H1 (cell line): ENCODE measurements around the gene APBA2. TPM values are rescaled to one million over a fixed set of nuclear protein-coding genes. Genes with fewer than 3 reads are reported as not detected.

Experiments
- ATF3 ChIP-seq: IDR thresholded peaks from 2 replicates; pipeline ENCODE4 v1.6.1; 2011; ENCODE audit warnings: low read depth, mild to moderate bottlenecking, low read length; ENCODE audit not compliant: insufficient read depth
- BACH1 ChIP-seq: IDR thresholded peaks from 2 replicates; pipeline ENCODE4 v1.6.1; 2012; ENCODE audit warnings: low read length, improper control_type of control experiment
- BRCA1 ChIP-seq: IDR thresholded peaks from 2 replicates; pipeline ENCODE4 v1.6.1; 2012; ENCODE audit warnings: low read depth, low read length, improper control_type of control experiment
- EGR1 ChIP-seq: IDR thresholded peaks from 2 replicates; pipeline ENCODE4 v1.6.1; 2011; ENCODE audit warnings: low read depth, low read length, borderline replicate concordance
- GTF2F1 ChIP-seq: IDR thresholded peaks from 2 replicates; pipeline ENCODE4 v1.6.1; 2012; ENCODE audit warnings: low read depth, low read length, improper control_type of control experiment, borderline replicate concordance
- JUND ChIP-seq: IDR thresholded peaks from 2 replicates; pipeline ENCODE4 v1.6.1; 2011; ENCODE audit warnings: mild to moderate bottlenecking, improper control_type of control experiment, low read length
- KDM5A ChIP-seq: fragments of 200-600 bp; IDR thresholded peaks from 2 replicates; pipeline ENCODE4 v1.7.1; 2012; ENCODE audit warnings: mild to moderate bottlenecking, low read length, inconsistent platforms, mixed read lengths
- MAFK ChIP-seq: IDR thresholded peaks from 2 replicates; pipeline ENCODE4 v1.6.1; 2012; ENCODE audit warnings: low read depth, mild to moderate bottlenecking, improper control_type of control experiment, low read length
- POU5F1 ChIP-seq: IDR thresholded peaks from 2 replicates; pipeline ENCODE4 v1.6.1; 2011; ENCODE audit warnings: low read depth, mild to moderate bottlenecking, low read length, moderate library complexity
- RAD21 ChIP-seq, 2 experiments: IDR thresholded peaks in 1 of 2; conservative IDR thresholded peaks in 1 of 2; 2 replicates each; pipeline ENCODE4 v1.6.1; 2011; ENCODE audit warnings: low read depth in 2 of 2, low read length in 2 of 2, improper control_type of control experiment in 1 of 2, inconsistent platforms in 1 of 2, mild to moderate bottlenecking in 1 of 2, moderate library complexity in 1 of 2
- RXRA ChIP-seq: IDR thresholded peaks from 2 replicates; pipeline ENCODE4 v1.6.1; 2011; ENCODE audit warnings: low read depth, mild to moderate bottlenecking, low read length, moderate library complexity; ENCODE audit not compliant: insufficient read depth
- SAP30 ChIP-seq: fragments of 300-600 bp; sonication (generic); IDR thresholded peaks from 2 replicates; pipeline ENCODE4 v1.7.1; 2012; ENCODE audit warnings: low read length, moderate library complexity, mild to moderate bottlenecking, inconsistent platforms; ENCODE audit not compliant: insufficient read depth, insufficient replicate concordance
- SIX5 ChIP-seq: IDR thresholded peaks from 2 replicates; pipeline ENCODE4 v1.6.1; 2011; ENCODE audit warnings: mild to moderate bottlenecking, low read depth, low read length
- YY1 ChIP-seq: IDR thresholded peaks from 2 replicates; pipeline ENCODE4 v1.6.1; 2011; ENCODE audit warnings: low read depth, mild to moderate bottlenecking, low read length
- polyA plus RNA-seq, 7 experiments: library from polyadenylated mRNA; depleted of rRNA in 3 of 7; stranded (reverse) in 5 of 7; unstranded in 2 of 7; fragments of >200 nt in 5 of 7; fragments of 200-250 nt in 2 of 7; gene quantifications; 1 replicate in 5 of 7; 2 replicates in 1 of 7; 4 replicates in 1 of 7; pipeline versions ENCODE4 v1.2.1 to v1.2.3, GENCODE V29; 2011 to 2013; ENCODE audit warnings: missing spikeins in 2 of 7, mixed read lengths in 2 of 7
- total RNA-seq: library from RNA; stranded (reverse); fragmentation: NEBNext Ultra II Directional; extraction: Animal tissue kit (Norgen Biotek cat#: 25700); gene quantifications from 2 replicates; pipeline ENCODE4 v1.2.1, GENCODE V29; 2021

Gene APBA2
- total and polyA plus RNA-seq, 2 of the 8 experiments (the other 6 are each of a cell fraction or from before 2014, with no cell fraction given), result 15.5 to 19.0 TPM

DNA sequence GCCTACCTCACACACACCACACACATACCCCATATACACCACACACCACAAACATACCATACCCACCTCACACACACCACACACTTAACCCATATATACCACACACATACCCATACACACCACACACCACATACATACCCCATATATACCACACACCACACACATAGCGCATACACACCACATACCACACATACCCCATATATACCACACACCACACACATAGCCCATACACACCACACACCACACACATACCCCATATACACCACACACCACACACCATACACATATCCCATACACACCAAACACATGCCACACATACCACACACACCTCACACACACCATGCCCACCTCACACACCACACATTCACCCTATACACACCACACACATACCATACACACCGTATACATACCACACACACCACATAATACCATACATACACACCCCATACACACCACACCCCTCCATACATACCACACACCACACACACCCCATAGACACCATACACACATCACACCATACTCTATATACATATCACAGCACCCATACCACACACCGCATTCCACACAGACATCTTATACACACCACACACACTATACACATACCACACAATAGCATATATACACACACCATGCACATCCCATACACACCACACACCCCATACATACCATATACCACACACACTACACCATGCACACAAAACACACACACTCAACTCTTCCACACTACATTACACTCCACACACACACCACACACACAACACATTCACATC, 29.5 kb downstream of the APBA2 start (continued):
- TF ChIP-seq BRCA1 (no peak), YY1 (no peak), POU5F1 (no peak), EGR1 (no peak), SIX5 (no peak), RXRA (no peak), KDM5A (no peak), SAP30 (no peak), BACH1 (no peak), GTF2F1 (no peak), ATF3 (no peak), MAFK (no peak), JUND (no peak), RAD21 (IDR thresholded peaks at IDR 0.05 in 1 of 2, conservative IDR thresholded peaks at IDR 0.05 in 1 of 2; ENCODE audit: low read depth in 2 of 2, low read length in 2 of 2) (no peak)
